Fibroblast of the aortic adventitia (primary cell): ENCODE results near the gene THRB. TPM values are rescaled to one million over a fixed set of nuclear protein-coding genes. Genes with fewer than 3 reads are reported as not detected.

Source experiments
- DNase-seq: peaks from one replicate; pipeline ENCODE4 v3.0.0-alpha.2; 2010; ENCODE audit warnings: low read depth
- H3K4me3 ChIP-seq: 2 replicates; pipeline ENCODE4 v1.5.1; 2011; ENCODE audit warnings: low read depth, mild to moderate bottlenecking, control low read depth, low read length, moderate library complexity
- total RNA-seq: library from RNA; depleted of rRNA; stranded (reverse); fragments of >200 nt; gene quantifications from 2 replicates; pipeline ENCODE4 v1.2.3, GENCODE V29; 2012; ENCODE audit warnings: low replicate concordance
- TF ChIP-seq, protein P1 (sequence below): IDR thresholded peaks from 2 replicates; pipeline ENCODE4 v1.5.1; 2011; ENCODE audit warnings: mild to moderate bottlenecking, low read length, control low read depth, inconsistent platforms; ENCODE audit not compliant: insufficient read depth

Gene THRB
- total RNA-seq = 4.7 and 8.7 TPM in 2 replicates

DNA sequence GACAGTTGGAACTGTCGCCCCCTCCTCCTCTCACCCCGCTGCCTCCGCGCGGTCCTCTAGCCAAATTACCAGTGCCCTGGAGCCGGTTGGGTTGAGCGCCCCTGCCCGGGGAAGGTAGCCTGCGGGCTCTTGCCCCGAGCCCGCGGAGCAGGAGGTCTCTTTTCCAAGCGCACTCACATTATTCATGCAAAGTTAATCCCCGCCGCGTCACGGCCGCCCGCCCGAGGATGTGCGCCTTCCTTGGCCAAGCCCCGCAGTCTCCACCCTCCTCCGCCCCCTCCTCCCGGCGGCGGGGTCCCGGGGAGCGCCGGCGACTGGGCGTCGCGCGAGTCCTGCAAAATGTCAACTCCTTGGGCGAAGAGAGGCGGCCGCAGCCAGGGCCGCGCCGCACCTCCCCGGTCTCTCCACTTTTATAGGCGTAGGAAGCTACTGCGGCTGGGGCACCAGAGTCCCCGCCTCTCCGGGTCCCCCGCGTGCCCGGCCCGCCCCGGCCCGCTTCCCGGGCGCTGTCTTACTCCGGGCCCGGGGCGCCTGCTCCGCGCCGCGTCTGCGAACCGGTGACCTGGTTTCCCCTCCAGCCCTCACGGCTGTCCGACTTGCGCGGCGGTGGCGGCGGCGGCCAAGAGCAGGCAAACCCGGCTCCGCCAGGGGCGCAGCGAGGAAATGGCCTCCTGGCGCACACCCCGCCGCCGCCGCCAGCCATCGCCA, at the start of gene THRB:
THRB (minus strand) TSS at position 233 of the 708 bp plus-strand sequence.
- peak; percentile 22 for DNase-seq
- TF ChIP-seq, protein P1, sequence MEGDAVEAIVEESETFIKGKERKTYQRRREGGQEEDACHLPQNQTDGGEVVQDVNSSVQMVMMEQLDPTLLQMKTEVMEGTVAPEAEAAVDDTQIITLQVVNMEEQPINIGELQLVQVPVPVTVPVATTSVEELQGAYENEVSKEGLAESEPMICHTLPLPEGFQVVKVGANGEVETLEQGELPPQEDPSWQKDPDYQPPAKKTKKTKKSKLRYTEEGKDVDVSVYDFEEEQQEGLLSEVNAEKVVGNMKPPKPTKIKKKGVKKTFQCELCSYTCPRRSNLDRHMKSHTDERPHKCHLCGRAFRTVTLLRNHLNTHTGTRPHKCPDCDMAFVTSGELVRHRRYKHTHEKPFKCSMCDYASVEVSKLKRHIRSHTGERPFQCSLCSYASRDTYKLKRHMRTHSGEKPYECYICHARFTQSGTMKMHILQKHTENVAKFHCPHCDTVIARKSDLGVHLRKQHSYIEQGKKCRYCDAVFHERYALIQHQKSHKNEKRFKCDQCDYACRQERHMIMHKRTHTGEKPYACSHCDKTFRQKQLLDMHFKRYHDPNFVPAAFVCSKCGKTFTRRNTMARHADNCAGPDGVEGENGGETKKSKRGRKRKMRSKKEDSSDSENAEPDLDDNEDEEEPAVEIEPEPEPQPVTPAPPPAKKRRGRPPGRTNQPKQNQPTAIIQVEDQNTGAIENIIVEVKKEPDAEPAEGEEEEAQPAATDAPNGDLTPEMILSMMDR = peak; percentile 34

DNA sequence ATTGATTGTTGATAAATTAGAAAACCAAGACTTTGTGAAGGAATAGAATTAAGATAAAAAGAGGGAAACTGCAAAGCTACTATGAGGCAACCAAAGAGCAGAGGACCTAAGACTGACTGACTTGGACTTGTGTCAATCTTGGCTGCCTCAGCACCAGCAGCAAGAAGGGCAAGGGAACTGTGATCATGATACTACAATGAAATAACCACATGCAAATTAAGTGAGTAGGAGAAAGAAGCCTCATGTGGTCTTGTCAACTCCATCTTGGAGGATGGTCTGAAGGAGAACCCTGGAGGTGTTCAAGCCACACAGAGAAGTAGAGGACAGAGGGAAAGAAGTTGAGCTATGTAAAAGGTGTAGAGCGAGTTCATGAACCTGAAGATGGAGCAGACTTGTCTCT, 47.3 kb upstream of the THRB start:
- TF ChIP-seq, protein P1 = no peak
- no peak overlapping the region for H3K4me3 ChIP-seq
- DNase-seq = no peak

More for the DNA sequence above, at the start of gene THRB:
- H3K4me3 ChIP-seq = peak within 1 kb of the TSS; percentile 64

DNA sequence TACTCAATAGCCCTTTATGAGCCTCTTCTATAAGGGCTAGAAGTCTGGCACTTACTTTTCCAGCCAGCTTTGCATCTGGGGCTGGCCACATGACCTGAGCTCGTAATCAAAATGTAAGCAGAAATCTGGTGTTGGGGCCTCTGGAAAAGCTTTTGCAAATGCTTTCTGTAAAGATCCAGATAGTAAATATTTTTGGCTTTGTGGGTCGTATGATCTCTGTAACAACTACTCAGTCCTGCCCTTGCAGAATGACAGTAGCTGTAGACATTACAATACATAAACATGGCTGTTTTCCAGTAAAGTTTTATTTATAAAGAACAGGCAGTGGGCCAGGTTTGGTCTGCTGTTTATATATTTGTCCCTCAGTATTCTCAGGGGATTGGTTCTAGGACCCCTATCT, 46.2 kb upstream of the THRB start:
- no peak overlapping the region for H3K4me3 ChIP-seq
- DNase-seq = no peak
- TF ChIP-seq, protein P1 = no peak

DNA sequence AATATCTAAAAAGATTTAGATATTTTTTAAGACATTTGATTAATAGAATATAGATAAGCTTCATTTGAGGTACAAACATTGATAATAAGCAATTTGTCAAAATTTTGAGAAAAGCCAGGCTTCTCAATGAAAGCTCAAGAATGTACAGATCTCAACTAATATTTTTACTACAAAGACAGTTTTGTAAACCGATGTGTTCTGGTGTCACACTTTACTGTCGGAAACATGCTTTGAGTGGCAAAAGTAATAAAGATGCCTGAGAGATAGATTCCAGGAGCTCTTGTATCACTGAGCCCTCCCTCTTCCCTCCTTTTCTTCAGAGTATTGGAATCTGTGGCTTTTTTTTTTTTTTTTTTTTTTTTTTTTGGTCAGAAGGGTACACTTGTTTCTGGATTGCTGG, 45.0 kb upstream of the THRB start:
- TF ChIP-seq, protein P1 = no peak
- DNase-seq = no peak

DNA sequence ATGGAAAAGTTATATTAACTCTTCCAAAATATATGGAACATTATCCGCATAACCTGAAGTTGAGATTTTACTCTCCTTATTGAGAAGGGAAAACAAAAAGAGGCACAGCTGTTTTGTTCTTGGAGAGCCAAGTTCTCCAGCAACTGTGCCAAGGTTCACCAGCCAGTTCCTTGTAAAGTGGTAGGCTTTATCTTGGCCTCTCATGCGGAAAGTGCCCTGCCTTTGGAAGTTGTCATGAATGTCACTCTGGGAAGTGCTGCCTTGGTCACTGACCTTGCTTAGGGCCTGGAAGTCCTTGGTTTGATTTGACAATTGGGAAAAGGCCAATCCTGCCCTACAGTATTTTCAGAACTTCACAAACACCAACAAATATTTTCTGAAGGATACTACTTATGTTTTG, 44.2 kb upstream of the THRB start:
- TF ChIP-seq, protein P1 = no peak
- H3K4me3 ChIP-seq = no peak overlapping the region
- no peak for DNase-seq

More for the DNA sequence above, 45.0 kb upstream of the THRB start:
- no peak overlapping the region for H3K4me3 ChIP-seq

DNA sequence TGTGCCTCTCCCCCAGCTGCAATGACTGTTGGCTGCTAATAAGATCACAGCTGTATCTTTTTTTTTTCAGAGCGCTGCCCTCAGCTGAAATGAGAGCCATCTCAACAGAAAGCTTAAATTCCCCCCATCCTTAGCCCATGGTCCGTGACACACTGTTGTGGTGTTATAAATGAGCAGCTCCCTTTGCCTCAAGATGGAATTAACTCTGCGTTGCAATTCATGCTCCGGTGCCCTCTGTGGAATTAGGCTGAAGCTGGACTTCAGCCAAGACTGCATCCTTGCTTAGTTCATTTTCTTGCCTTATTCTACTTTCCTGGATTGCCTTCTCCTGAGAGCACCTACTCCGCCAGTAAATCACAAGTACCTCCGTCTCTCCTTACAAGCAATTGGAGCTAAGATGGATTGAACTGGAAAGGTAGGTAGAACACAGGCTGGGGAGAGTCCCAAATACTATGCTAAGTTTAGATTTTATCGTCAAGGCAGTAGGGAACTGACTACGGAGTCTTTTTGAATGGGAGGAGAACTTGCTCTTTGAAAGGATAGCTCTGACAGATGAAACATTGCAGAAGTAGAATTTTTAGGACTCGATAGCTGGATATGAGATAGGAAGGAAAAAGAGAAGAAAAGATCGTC, 39.0 kb upstream of the THRB start:
- no peak overlapping the region for H3K4me3 ChIP-seq
- no peak for DNase-seq
- TF ChIP-seq, protein P1 = no peak
